Glutamatergic neuron (in vitro differentiated cells): Measurements from ENCODE around the gene IPO11. TPM values are rescaled to one million over a fixed set of nuclear protein-coding genes. Genes with fewer than 3 reads are reported as not detected.
A peak's percentile ranks its signal among the peaks of the same experiment; 100 is the strongest.

Experiments
- DNase-seq: peaks from one replicate; pipeline ENCODE4 v3.0.0; 2022
- H3K27ac Mint-ChIP-seq: one replicate; pipeline ENCODE4 v1.8.0; 2020; ENCODE audit warnings: mild to moderate bottlenecking, mixed read lengths, inconsistent platforms; ENCODE audit not compliant: unreplicated experiment
- H3K27me3 Mint-ChIP-seq: one replicate; pipeline ENCODE4 v1.8.0; 2020; ENCODE audit warnings: mild to moderate bottlenecking, moderate library complexity, mixed read lengths, inconsistent platforms; ENCODE audit not compliant: unreplicated experiment
- H3K36me3 Mint-ChIP-seq: one replicate; pipeline ENCODE4 v1.8.0; 2020; ENCODE audit warnings: mild to moderate bottlenecking, mixed read lengths, inconsistent platforms; ENCODE audit not compliant: unreplicated experiment
- H3K4me1 Mint-ChIP-seq: one replicate; pipeline ENCODE4 v1.8.0; 2020; ENCODE audit warnings: mild to moderate bottlenecking, low read depth, mixed read lengths, inconsistent platforms; ENCODE audit not compliant: unreplicated experiment
- H3K4me3 Mint-ChIP-seq: one replicate; pipeline ENCODE4 v1.8.0; 2020; ENCODE audit warnings: mild to moderate bottlenecking, mixed read lengths, inconsistent platforms; ENCODE audit not compliant: unreplicated experiment
- H3K9me3 Mint-ChIP-seq: one replicate; pipeline ENCODE4 v1.8.0; 2020; ENCODE audit warnings: mild to moderate bottlenecking, moderate library complexity, mixed read lengths, inconsistent platforms; ENCODE audit not compliant: unreplicated experiment
- long read RNA-seq: library from polyadenylated mRNA; unstranded; transcript quantifications from one replicate; pipeline ENCODE4 v2.0.0, GENCODE V29; 2020; ENCODE audit not compliant: unreplicated experiment
- total RNA-seq: library from RNA; stranded (reverse); fragmentation: NEBNext Ultra II Directional; extraction: Animal tissue kit (Norgen Biotek cat#: 25700); gene quantifications from one replicate; pipeline ENCODE4 v1.2.1, GENCODE V29; 2021; ENCODE audit not compliant: unreplicated experiment
- TF ChIP-seq, protein P1 (sequence below): fragments of 200-600 bp; sonication (generic); IDR thresholded peaks from one replicate; pipeline ENCODE4 v1.5.0; 2021; ENCODE audit not compliant: partially characterized antibody, unreplicated experiment

IPO11 gene
- total RNA-seq = 23.5 TPM
- long read RNA-seq = 0 reads

DNA sequence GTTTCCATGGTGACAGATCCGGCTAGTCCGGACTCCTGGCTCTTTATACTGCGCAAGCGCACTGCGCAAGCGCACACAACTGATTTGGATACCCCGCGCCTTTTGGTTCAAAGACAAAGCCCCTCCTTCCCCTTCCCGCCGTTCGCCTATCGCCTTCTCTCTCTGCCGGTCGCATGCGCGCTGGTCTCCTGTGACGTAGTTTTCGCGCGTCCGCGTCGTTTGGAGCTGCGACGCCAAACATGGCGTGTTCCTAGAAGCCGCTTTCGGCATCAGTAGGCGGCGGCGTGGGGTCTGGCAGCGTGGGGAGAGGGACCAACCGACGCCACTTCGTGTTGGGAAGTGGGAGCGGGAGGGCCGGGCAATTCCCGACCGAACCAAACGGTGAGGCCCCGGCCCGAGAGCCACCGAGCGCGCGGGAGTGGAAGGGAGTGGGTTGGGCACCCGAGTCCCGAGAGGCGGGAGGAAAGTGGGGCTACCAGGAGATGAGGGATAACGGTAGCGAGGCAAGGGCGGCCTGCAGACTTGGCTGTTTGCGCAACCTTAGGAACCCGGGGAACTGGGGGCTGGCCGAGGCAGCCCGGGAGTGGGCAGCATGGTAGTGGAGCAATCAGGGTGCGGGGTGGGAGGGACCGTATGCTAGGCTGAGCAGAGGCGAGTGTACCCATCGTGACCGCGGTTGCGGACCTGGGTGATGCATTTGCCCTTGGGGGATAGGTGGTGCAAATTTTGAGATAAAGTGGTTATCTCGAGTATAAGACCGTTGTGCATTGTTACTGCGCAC, at the start of gene IPO11:
IPO11 (plus strand) TSS at position 215 of the 781 bp plus-strand sequence. CDS start 24,517 bp downstream, outside the sequence.
- H3K4me1 Mint-ChIP-seq = peaks cover 4% of the 10 kb centered on the region
- peaks cover 3% of the 10 kb centered on the region for H3K9me3 Mint-ChIP-seq
- TF ChIP-seq, protein P1, sequence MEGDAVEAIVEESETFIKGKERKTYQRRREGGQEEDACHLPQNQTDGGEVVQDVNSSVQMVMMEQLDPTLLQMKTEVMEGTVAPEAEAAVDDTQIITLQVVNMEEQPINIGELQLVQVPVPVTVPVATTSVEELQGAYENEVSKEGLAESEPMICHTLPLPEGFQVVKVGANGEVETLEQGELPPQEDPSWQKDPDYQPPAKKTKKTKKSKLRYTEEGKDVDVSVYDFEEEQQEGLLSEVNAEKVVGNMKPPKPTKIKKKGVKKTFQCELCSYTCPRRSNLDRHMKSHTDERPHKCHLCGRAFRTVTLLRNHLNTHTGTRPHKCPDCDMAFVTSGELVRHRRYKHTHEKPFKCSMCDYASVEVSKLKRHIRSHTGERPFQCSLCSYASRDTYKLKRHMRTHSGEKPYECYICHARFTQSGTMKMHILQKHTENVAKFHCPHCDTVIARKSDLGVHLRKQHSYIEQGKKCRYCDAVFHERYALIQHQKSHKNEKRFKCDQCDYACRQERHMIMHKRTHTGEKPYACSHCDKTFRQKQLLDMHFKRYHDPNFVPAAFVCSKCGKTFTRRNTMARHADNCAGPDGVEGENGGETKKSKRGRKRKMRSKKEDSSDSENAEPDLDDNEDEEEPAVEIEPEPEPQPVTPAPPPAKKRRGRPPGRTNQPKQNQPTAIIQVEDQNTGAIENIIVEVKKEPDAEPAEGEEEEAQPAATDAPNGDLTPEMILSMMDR = no peak
- H3K27me3 Mint-ChIP-seq = peaks cover 3% of the 10 kb centered on the region
- peak; percentile 99 for DNase-seq
- H3K4me3 Mint-ChIP-seq = peak within 1 kb of the TSS; percentile 97
- peak within 1 kb of the TSS; percentile 84 for H3K27ac Mint-ChIP-seq
- H3K36me3 Mint-ChIP-seq = no peaks in the 10 kb centered on the region

DNA sequence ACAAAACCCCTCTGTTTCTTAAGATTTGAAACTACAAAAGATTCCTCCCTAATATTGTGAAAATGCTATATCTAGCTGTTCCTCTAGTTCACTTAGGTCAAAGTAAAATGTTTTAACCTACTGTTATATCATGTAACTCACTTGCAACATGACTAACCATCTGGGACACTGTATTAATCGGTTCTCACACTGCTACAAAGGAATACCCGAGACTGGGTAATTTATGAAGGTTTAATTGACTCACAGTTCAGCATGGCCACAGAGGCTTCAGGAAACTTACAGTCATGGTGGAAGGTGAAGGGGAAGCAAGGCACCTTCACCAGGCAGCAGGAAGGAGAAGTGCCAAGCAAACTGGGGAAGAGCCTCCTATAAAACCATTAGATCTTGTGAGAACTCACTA, 43.5 kb upstream of the IPO11 start:
- no peaks in the 10 kb centered on the region for H3K9me3 Mint-ChIP-seq
- no peak for DNase-seq
- no peaks in the 10 kb centered on the region for H3K27me3 Mint-ChIP-seq
- H3K4me1 Mint-ChIP-seq = no peaks in the 10 kb centered on the region
- TF ChIP-seq, protein P1 = no peak
- no peak overlapping the region for H3K27ac Mint-ChIP-seq
- no peak overlapping the region for H3K4me3 Mint-ChIP-seq
- H3K36me3 Mint-ChIP-seq = no peaks in the 10 kb centered on the region

DNA sequence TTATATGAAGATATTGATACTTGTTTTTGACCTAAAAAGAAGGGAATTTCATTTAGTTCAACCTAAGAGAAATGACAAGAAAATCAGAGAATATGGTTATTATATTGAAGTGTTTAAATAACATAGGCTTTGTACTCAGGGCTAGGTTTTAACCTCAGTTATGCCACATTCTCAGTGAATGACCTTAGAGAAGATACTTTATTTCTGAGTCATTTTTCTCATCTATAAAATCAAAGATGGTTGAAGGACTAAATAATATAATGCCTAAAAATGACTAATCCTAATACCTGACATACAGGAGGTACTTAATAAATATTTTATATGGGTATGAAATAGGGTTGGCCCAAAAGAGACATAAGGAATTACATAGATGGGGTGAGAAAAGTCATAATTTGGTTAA, 41.2 kb upstream of the IPO11 start:
- Mint-ChIP-seq H3K27ac (no peak overlapping the region), H3K4me1 (no peaks in the 10 kb centered on the region), H3K4me3 (no peak overlapping the region), H3K27me3 (no peaks in the 10 kb centered on the region), H3K9me3 (peaks cover 2% of the 10 kb centered on the region), H3K36me3 (no peaks in the 10 kb centered on the region)
- no peak for DNase-seq
- TF ChIP-seq, protein P1 = no peak

DNA sequence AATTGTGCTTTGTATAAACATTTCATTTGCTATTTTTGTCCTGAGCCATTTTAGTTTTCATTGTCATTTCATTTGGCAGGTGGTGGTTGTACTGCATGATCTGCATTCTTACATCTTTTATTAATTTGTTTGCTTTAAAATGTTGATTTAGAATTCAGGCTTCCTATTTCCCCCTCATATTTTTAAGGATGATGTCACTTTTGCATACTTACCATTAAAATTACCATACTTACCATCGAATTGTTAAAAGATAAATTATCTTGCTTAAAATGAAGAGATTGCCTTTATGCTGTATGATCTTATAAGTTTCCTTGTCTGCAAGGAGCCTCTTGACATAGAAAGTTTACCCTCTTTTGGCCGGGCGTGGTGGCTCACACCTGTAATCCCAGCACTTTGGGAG, 40.0 kb upstream of the IPO11 start:
- H3K27me3 Mint-ChIP-seq = no peaks in the 10 kb centered on the region

DNA sequence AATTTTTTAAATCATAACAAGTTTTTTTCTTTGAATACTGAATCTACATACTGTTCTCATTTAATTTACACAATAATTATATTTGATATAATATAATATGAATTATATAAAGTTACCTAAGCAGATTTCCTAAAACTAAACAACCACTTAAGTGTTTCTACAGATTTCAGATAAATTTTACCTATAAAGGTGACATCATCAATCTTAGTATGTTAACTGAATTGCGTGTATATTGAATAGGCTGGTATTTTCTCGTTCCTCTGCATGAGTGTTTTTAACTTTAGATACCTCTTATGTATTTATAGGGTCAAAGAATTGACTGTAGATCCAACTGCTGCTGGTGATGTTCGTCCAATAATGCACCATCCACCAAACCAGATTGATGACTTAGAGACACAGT, 39.2 kb upstream of the IPO11 start:
- H3K27me3 Mint-ChIP-seq = no peaks in the 10 kb centered on the region
- no peaks in the 10 kb centered on the region for H3K36me3 Mint-ChIP-seq
- H3K4me1 Mint-ChIP-seq = no peaks in the 10 kb centered on the region
- DNase-seq = no peak
- TF ChIP-seq, protein P1 = no peak
- H3K9me3 Mint-ChIP-seq = peaks cover 2% of the 10 kb centered on the region
- no peak overlapping the region for H3K4me3 Mint-ChIP-seq
- H3K27ac Mint-ChIP-seq = no peak overlapping the region

More for the DNA sequence above, 40.0 kb upstream of the IPO11 start:
- no peak overlapping the region for H3K4me3 Mint-ChIP-seq
- TF ChIP-seq, protein P1 = no peak
- no peak overlapping the region for H3K27ac Mint-ChIP-seq
- no peak for DNase-seq
- H3K4me1 Mint-ChIP-seq = no peaks in the 10 kb centered on the region
- peaks cover 2% of the 10 kb centered on the region for H3K9me3 Mint-ChIP-seq
- no peaks in the 10 kb centered on the region for H3K36me3 Mint-ChIP-seq
